K562 (cell line): ENCODE measurements around the gene CTAGE1. TPM values are rescaled to one million over a fixed set of nuclear protein-coding genes. Genes with fewer than 3 reads are reported as not detected.

Experiments
- MNT ChIP-seq, 2 experiments: fragments of 450-650 bp; conservative IDR thresholded peaks; 2 replicates each; pipeline ENCODE4 v1.6.1; 2017; ENCODE audit warnings: mild to moderate bottlenecking in 2 of 2, moderate library complexity in 2 of 2
- PKNOX1 ChIP-seq: fragments of 450-650 bp; IDR thresholded peaks from 2 replicates; pipeline ENCODE4 v1.6.1; 2016
- SIX5 ChIP-seq, 2 experiments: IDR thresholded peaks; 2 replicates each; pipeline ENCODE4 v1.6.1; 2011; ENCODE audit warnings: low read length in 2 of 2, borderline replicate concordance in 1 of 2, low read depth in 1 of 2, mild to moderate bottlenecking in 1 of 2, moderate library complexity in 1 of 2; ENCODE audit not compliant: insufficient read depth in 1 of 2
- SRSF9 ChIP-seq: fragments of 200-400 bp; formaldehyde crosslinking; IDR thresholded peaks from 2 replicates; pipeline ENCODE4 v1.6.1; 2017; ENCODE audit warnings: low read depth, low read length, borderline replicate concordance
- TAF15 ChIP-seq: fragments of 200-400 bp; formaldehyde crosslinking; IDR thresholded peaks from 2 replicates; pipeline ENCODE4 v1.6.1; 2017; ENCODE audit warnings: mild to moderate bottlenecking, low read depth, low read length, moderate library complexity
- ZNF589 ChIP-seq: fragments of 200-800 bp; sonication (Bioruptor generic); IDR thresholded peaks from 2 replicates; pipeline ENCODE4 v1.6.1; 2016; ENCODE audit warnings: low read depth, missing genetic modification characterization, missing compliant biosample characterization
- polyA plus RNA-seq, 8 experiments: library from polyadenylated mRNA; depleted of rRNA in 4 of 8; stranded (reverse) in 5 of 8; unstranded in 3 of 8; fragments of >200 nt; fragmentation: Nextera tagmentation in 2 of 8; fragmentation: Illumina TruSeq in 1 of 8; extraction: Ambion mirVana in 2 of 8; extraction: Trizol in 1 of 8; gene quantifications; 2 replicates each; pipeline versions ENCODE4 v1.2.1 to v1.2.3, GENCODE V29; 2011 to 2014; ENCODE audit warnings: inconsistent platforms in 1 of 8, missing spikeins in 1 of 8
- total RNA-seq, 7 experiments: library from RNA; depleted of rRNA in 6 of 7; stranded (reverse); fragments of >200 nt in 6 of 7; fragmentation: Illumina TruSeq in 2 of 7; extraction: Trizol in 2 of 7; gene quantifications; 2 replicates each; pipeline versions ENCODE4 v1.2.1 to v1.2.3, GENCODE V29; 2011 to 2021; ENCODE audit warnings: low replicate concordance in 1 of 7
- TF ChIP-seq, protein P1 (sequence below): fragments of 250-450 bp; sonication (Bioruptor Pico); IDR thresholded peaks from 2 replicates; pipeline ENCODE4 v1.4.0; 2020; ENCODE audit warnings: borderline replicate concordance

Gene CTAGE1
- total and polyA plus RNA-seq, 9 of the 15 experiments (the other 6 are each of a cell fraction or from before 2014, with no cell fraction given), result not detected

DNA sequence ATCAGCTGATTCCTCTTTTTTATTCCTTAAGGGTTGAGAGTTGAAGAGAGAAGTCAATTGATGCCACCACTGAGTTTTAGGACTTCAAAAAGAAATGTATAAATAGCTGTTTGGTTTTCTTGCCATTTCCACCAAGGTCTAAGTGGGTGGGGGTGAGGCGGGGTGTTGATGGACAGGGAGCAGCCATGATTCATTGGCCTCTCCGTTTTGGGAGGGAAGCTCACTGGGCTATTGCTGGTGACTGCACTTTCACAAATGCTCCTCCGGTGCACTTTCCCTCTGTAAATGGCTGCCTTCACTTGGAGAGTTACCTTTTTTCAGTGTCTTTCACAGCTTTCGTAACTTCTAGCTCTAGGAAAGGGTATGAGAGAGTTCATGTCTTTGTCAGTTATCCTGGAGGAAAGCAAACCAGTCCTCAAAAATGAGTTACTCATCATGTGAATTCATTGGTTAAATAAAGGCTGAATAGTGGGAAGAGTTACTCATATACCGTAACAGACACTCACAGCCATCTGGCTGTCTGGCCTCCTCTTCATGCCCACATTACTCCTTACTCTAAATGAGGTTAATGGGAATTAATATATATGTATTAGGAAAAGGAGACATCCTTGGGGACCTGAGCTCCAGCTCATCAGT, 17.4 kb upstream of the CTAGE1 start (continued):
- TF ChIP-seq, protein P1, sequence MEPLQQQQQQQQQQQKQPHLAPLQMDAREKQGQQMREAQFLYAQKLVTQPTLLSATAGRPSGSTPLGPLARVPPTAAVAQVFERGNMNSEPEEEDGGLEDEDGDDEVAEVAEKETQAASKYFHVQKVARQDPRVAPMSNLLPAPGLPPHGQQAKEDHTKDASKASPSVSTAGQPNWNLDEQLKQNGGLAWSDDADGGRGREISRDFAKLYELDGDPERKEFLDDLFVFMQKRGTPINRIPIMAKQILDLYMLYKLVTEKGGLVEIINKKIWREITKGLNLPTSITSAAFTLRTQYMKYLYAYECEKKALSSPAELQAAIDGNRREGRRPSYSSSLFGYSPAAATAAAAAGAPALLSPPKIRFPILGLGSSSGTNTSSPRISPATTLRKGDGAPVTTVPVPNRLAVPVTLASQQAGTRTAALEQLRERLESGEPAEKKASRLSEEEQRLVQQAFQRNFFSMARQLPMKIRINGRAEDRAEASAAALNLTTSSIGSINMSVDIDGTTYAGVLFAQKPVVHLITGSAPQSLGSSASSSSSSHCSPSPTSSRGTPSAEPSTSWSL (CRISPR knock-in tag), result no peak
- TF ChIP-seq PKNOX1 (peak; percentile 69), SRSF9 (no peak), TAF15 (no peak), ZNF589 (CRISPR knock-in tag) (no peak), MNT (conservative IDR thresholded peaks at IDR 0.05) (no peak), SIX5 (IDR thresholded peaks at IDR 0.05; ENCODE audit: borderline replicate concordance in 1 of 2, insufficient read depth in 1 of 2, low read depth in 1 of 2, low read length in 2 of 2) (no peak)
